Stimulated activated CD8-positive, alpha-beta memory T cell treated with anti-CD3 and anti-CD28 coated beads, Interleukin-4, amount 100 ng/mL, for 4 hours (primary cell): ENCODE results near the gene ARHGAP45.

Experiments used
- DNase-seq, 2 donors: peaks; one replicate each; pipeline ENCODE4 v3.0.0-alpha.2; 2020; ENCODE audit warnings: low read depth in 2 of 2, low spot score in 1 of 2

ARHGAP45 gene

GRCh38 chr19:1039646-1040475 is 27.1 kb upstream of the ARHGAP45 start, which contains the start of gene ABCA7:
ABCA7 (plus strand) TSS chr19:1040107; CDS start chr19:1041362, 1,255 bp downstream.
- peak; percentile 97 to 99 for DNase-seq

- DNase-seq: peak; percentile 72 to 81
Observed at GRCh38 chr19:1040476-1041271, 26.3 kb upstream of the ARHGAP45 start.

GRCh38 chr19:1041272-1041834 is 25.6 kb upstream of the ARHGAP45 start:
- no peak for DNase-seq

GRCh38 chr19:1041835-1042685 is 24.9 kb upstream of the ARHGAP45 start:
- no peak for DNase-seq

- no peak for DNase-seq
Observed at GRCh38 chr19:1042689-1043511, 24.1 kb upstream of the ARHGAP45 start.

- no peak for DNase-seq
Observed at GRCh38 chr19:1045247-1045603, 21.7 kb upstream of the ARHGAP45 start.

GRCh38 chr19:1046117-1046626 is 20.8 kb upstream of the ARHGAP45 start:
- DNase-seq: no peak

- no peak for DNase-seq
Observed at GRCh38 chr19:1046836-1047695, 19.9 kb upstream of the ARHGAP45 start.

- no peak for DNase-seq
Observed at GRCh38 chr19:1047696-1048147, 19.2 kb upstream of the ARHGAP45 start.

- DNase-seq: no peak
Observed at GRCh38 chr19:1049106-1049505, 17.9 kb upstream of the ARHGAP45 start.

GRCh38 chr19:1049800-1050199 is 17.2 kb upstream of the ARHGAP45 start:
- no peak for DNase-seq

- no peak for DNase-seq
Observed at GRCh38 chr19:1050989-1051788, 15.8 kb upstream of the ARHGAP45 start.

GRCh38 chr19:1051791-1052190 is 15.2 kb upstream of the ARHGAP45 start:
- no peak for DNase-seq

- DNase-seq: no peak
Observed at GRCh38 chr19:1052349-1052975, 14.5 kb upstream of the ARHGAP45 start.

GRCh38 chr19:1053176-1054101 is 13.5 kb upstream of the ARHGAP45 start:
- DNase-seq: no peak
